Fibroblast of the conjunctiva (primary cell): Measurements from ENCODE around the gene ACTG1.

Source experiments
- DNase-seq: peaks from one replicate; pipeline ENCODE4 v3.0.0-alpha.2; 2010; ENCODE audit warnings: low read depth

Gene ACTG1

DNA sequence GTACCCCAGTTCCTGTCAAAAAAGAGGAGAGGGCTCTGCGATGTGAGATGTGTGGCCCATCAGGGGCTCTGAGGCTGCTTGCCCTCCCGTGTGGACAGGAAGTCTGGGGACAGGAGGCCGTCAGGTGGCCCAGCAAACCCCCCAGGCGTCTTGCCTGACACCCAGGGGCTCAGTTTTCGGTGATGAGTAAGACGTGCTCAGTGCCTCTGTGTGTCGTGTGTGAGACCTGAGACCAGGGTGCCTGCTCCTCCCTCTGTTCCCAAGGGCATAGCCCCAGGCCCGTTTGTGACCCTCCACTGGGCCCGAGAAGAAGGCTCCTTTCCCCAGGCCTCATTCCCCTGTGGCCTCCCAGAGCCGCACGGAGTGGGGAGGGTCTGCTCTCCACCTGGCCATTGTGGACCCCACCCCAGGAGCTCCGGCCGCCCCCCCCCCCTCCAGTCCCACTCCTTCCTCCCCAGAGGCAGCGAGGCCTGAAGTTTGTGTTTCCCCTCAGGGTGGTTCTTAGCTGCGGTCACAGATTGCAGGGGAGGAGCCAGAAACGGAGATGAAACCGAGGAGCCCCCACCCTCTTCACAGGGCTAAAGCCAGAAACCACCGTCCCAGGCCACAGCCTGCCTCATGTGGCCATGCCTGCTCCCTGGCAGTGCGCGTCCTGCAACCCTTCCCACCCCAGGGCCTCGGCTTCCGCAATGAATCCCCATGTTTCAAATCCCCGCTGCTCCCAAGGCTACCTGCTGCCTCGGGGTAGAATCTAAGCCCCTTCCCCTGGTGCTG is 4.9 kb upstream of the ACTG1 start:
- no peak for DNase-seq

- no peak for DNase-seq
These were observed 4.4 kb upstream of the ACTG1 start for GRCh38 chr17:81517009-81517338.

DNA sequence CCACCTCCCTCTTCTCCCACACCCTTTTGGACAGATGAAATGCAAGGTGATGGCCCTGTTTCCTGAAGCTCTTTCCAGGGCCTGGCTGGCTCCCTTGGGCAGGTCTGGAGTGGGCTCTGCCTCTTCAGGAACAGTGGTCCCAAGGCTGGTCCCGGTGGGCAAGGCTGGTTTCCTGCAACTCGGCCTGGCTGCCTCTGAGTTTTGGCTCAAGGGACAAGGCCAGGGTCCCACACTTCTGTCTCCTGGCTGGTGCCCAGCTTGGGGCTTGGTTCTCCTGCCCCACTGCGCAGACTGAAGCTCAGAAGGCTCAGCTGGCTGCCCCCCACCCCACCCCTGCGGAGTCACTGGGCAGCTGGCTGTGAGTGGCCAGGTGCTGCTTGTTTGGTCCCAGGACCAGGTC is 3.8 kb upstream of the ACTG1 start:
- DNase-seq: no peak

- no peak for DNase-seq
These were observed 3.0 kb upstream of the ACTG1 start for GRCh38 chr17:81515530-81516041.

GRCh38 chr17:81514739-81515529 is 2.3 kb upstream of the ACTG1 start:
- DNase-seq: peak; percentile 65

GRCh38 chr17:81514489-81514738 is 1.8 kb upstream of the ACTG1 start:
- DNase-seq: no peak

DNA sequence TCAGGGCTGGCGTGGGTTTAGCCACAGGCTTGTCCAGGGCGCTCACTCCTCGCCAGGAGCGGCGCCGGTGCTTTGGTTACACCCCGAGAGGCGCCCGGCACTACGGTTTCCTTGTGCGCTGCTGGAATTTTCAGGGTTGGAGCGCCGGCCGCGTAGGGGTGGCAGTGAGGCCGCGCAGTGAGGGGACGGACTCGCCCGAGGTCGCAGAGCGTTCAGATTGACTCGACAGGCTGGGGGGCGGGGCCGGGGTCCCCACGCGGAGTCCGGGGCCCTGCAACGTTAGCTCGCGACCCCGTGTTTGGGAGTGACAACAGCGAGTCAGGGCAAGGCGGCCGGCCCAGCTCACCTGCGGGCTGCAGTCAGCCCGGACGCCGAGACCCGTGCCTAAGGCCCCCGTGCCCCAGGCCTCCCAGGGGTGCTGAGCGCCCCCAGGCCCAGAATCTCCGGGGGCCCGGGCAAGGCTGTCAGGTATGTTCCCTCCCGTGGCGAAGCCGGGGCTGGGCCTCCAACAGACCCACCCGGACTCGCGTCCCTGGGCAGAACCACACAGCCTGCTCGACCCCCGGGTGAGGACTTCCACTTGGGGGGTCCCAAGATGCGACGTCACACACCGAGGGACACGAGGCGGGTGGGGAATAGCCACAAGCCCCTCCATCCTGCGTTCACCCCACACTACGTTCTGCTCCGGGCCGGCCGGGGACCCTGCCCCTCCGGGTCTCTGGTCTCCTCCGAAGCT is 1.3 kb upstream of the ACTG1 start:
- DNase-seq: no peak

DNA sequence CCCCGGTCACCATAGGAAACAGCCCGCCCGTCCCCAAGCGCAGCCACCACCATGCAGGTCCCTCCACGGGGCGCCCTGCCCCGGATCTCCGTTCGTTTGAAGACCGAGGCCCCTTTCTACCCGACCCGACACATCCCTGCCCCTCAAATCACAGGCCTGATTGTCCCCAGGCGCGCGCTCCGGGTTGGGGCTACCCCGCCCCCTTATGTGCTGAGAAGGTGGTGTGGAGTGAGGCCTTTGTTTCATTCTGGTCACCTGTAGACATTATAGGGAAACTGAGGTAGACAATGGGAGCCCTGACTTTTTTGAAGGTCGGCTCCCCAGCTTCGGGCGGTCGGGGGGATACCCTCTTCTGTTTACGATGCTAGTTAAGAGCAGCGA is 763 bp upstream of the ACTG1 start:
- DNase-seq: no peak

- DNase-seq: no peak
These were observed 616 bp downstream of the ACTG1 start for GRCh38 chr17:81511804-81512561.

- no peak for DNase-seq
These were observed 1.1 kb downstream of the ACTG1 start for GRCh38 chr17:81511554-81511803.

DNA sequence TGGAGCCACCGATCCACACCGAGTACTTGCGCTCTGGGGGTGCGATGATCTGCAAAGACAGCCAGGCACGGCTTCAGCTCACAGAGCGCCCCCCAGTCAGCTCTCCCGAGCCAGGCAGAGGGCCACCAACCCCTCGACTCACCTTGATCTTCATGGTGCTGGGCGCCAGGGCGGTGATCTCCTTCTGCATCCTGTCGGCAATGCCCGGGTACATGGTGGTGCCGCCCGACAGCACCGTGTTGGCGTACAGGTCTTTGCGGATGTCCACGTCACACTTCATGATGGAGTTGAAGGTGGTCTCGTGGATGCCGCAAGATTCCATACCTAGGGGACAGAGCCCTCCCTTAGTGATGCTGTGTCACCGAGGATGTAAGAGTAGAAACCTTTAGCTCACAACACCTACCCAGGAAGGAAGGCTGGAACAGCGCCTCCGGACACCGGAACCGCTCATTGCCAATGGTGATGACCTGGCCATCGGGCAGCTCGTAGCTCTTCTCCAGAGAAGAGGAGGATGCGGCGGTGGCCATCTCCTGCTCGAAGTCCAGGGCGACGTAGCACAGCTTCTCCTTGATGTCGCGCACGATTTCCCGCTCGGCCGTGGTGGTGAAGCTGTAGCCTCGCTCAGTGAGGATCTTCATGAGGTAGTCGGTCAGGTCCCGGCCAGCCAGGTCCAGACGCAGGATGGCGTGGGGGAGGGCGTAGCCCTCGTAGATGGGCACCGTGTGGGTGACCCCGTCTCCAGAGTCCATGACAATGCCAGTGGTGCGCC is 1.6 kb downstream of the ACTG1 start:
- DNase-seq: no peak

DNA sequence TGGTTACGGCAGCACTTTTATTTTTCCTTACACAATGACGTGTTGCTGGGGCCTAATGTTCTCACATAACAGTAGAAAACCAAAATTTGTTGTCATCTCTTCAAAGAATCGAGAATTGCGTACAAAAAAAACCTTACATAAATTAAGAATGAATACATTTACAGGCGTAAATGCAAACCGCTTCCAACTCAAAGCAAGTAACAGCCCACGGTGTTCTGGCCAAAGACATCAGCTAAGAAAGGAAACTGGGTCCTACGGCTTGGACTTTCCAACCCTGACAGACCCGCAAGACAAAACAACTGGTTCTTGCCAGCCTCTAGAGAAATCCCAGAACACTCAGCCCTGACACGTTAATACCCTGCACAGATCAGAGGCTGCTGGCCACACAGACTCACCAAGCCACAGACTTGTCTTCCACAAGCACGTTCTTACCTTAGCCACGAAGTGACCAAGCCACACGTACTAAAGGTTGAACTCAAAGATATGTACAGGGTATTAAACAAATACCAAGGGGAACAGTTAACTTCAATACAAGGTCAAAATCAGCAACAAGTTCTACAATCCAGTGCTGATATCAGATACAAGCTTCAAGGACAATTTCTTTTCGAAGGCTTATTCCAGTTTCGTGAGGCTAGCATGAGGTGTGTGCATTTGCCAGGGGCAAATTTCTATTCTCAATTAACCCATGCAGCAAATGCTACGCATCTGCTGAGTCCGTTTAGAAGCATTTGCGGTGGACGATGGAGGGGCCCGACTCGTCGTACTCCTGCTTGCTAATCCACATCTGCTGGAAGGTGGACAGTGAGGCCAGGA is 2.4 kb downstream of the ACTG1 start:
- DNase-seq: no peak

GRCh38 chr17:81509207-81509971 is 3.2 kb downstream of the ACTG1 start:
- DNase-seq: no peak

GRCh38 chr17:81508639-81509206 is 3.9 kb downstream of the ACTG1 start:
- no peak for DNase-seq

GRCh38 chr17:81503619-81504018 is 9.0 kb downstream of the ACTG1 start:
- no peak for DNase-seq

DNA sequence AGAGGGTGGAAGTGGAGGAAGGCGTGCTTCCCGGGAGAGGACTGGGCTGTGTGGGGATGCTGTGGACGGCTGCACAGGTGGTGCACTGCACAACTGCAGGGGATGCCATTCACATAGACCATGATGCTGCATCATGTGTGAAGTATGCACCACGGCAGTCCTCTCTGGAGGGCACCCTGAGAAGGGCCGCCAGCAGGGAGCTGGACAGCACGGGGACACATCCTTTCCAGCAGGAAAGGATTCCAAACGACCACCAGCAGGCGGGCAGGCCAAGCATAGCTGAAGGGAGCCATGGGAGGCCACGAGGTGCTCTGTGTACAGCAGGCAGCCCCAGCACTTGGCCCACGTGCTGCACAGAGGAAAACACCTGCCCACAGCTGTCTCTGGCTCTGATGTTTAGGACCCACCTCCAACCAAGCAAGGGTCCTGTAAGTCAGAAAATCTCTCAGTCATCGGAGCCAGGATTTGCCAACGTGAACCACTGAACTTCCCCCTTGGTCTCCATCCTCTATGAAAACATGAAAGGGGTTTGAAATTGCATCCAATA is 10.1 kb downstream of the ACTG1 start:
- DNase-seq: no peak

GRCh38 chr17:81500047-81500446 is 12.6 kb downstream of the ACTG1 start:
- DNase-seq: no peak

DNA sequence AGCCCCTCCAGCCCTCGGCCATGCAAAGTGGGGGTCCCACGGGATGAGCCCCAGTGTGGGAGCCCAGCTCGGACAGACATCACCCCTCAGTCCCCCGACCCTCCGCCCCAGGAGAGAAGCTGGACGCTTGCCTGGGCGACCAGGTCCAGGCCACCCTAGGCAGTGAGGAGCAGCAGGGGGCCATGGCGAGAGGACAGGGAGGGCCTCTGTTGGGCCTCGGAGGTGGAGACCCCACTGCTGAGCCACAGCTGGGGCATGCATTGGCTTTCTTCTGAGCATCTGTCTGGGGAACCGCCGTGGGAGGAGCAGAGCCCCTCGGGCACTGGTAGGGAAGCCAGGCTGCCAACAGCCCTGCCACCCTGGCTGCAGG is 13.0 kb downstream of the ACTG1 start:
- no peak for DNase-seq

- DNase-seq: no peak
These were observed 13.5 kb downstream of the ACTG1 start for GRCh38 chr17:81498953-81499600.
